Stomach (tissue), 4 donors: Measurements from ENCODE around the gene KIF12.

Source experiments
- CTCF ChIP-seq, 7 experiments: fragments of 450-650 bp in 4 of 7; fragments of 200-600 bp in 3 of 7; sonication (generic) in 3 of 7; IDR thresholded peaks; one replicate each; pipeline ENCODE4 v1.5.1; 2016 to 2019; ENCODE audit warnings: antibody characterized with exemption in 7 of 7, control low read depth in 2 of 7, mild to moderate bottlenecking in 1 of 7
- POLR2A ChIP-seq, 4 donors: fragments of 450-650 bp; IDR thresholded peaks; one replicate each; pipeline ENCODE4 v1.6.1; 2016; ENCODE audit warnings: antibody characterized with exemption in 4 of 4, control low read depth in 2 of 4, mild to moderate bottlenecking in 1 of 4, moderate library complexity in 1 of 4
- POLR2AphosphoS5 ChIP-seq, 3 donors: sonication (generic); formaldehyde crosslinking; IDR thresholded peaks; one replicate each; pipeline ENCODE4 v1.6.1; 2016; ENCODE audit warnings: antibody characterized with exemption in 3 of 3

DNA sequence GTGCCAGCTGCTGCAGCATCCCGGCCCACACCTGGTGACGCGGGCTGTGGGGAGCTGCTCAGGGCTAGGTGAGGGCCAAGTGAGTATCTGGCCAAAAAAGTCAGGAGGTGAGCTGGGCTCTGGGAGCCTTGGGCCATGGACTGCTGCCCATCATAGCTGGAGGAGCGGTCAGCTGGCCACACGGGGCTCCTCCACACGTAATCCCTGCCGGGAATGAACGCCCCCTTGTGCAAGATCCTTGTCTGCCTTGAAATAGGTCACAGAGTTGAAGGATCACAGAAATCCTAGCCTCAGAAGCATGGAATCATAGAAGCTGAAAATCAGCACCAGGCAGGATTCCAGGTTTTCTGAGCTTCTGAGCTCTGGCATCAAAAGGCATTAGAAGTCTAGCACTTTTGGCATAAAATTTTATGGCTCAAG, 39.5 kb upstream of the KIF12 start:
- TF ChIP-seq CTCF (IDR thresholded peaks at IDR 0.05) = no peak
- no peak for TF ChIP-seq POLR2AphosphoS5 (IDR thresholded peaks at IDR 0.05)
- no peak for TF ChIP-seq POLR2A (IDR thresholded peaks at IDR 0.05)
